Measurements from ENCODE around the gene PALB2. TPM values are rescaled to one million over a fixed set of nuclear protein-coding genes. Genes with fewer than 3 reads are reported as not detected.

The PALB2 gene
- total and polyA plus RNA-seq, 9 of the 15 experiments (the other 6 are each of a cell fraction or from before 2014, with no cell fraction given) = 7.0 to 25.8 (median 15.2) TPM

DNA sequence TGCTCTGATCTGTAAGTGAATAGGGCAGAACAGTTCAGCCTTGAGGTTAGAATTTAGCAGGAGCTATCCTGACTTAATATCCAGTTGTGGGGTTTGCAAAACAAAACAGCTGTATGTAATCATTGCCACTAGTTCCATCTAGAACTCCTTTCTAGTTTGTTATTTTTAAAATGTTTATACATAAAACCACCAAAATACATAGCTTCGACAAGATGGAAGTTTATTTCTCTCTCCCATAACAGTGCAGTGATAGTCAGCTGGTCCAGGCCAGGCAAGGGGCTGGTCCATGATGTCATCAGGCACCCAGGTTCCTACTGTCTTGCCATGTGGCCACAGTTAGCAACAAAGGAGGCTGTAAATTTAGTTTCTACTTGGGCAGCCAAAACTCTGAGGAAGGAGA is 27.1 kb upstream of the PALB2 start:
- intact Hi-C loops (cut with micrococcal nuclease) = no loop called here

GRCh38 chr16:23667355-23667659 is 26.2 kb upstream of the PALB2 start:
- peak; percentile 94 for ATAC-seq
- peak; percentile 76 to 90 (median 82) for DNase-seq (ENCODE audit: extremely low read depth in 1 of 4, low spot score in 3 of 4)
- Histone ChIP-seq H2AFZ (ENCODE audit: low read depth, low read length) (peak overlapping the region; percentile 22; the same call in 1 of the 2 replicates), H3K4me1 (replicated peaks in 1 of 2; ENCODE audit: control insufficient read depth in 2 of 2, insufficient read depth in 2 of 2, low read length in 2 of 2) (peaks cover 4 to 24% of the 10 kb centered on the region in 2 experiments; a peak in 3 of 5 replicates), H3K4me3 (no peak overlapping the region), H3K4me2 (ENCODE audit: insufficient read depth, low read length) (peak overlapping the region; percentile 57), H3K9ac (ENCODE audit: insufficient read depth in 1 of 2, low read depth in 2 of 2, low read length in 2 of 2) (peak overlapping the region; percentile 12 to 64; a peak in 1 of 4 replicates), H3K36me3 (ENCODE audit: control insufficient read depth, insufficient read depth, low read length) (peaks cover 94% of the 10 kb centered on the region), H3K9me1 (ENCODE audit: control insufficient read depth, insufficient read depth, low read length) (no peaks in the 10 kb centered on the region), H3K27me3 (ENCODE audit: control insufficient read depth in 2 of 2, insufficient read depth in 2 of 2, low read length in 2 of 2) (no peaks in the 10 kb centered on the region), H3K79me2 (ENCODE audit: control insufficient read depth, insufficient read depth, low read length) (no peaks in the 10 kb centered on the region), H3K9me3 (replicated peaks; ENCODE audit: control insufficient read depth, insufficient read depth, low read depth, low read length) (no peaks in the 10 kb centered on the region), H3K27ac (ENCODE audit: extremely low read depth, low read depth, low read length) (peak overlapping the region; percentile 53), H4K20me1 (replicated peaks; ENCODE audit: control insufficient read depth, insufficient read depth, low read length) (peaks cover 10% of the 10 kb centered on the region; the same call in 1 of the 2 replicates)
- peak; percentile 84 for FAIRE-seq
- in situ Hi-C loops (cut with MboI) (no loop called here), intact Hi-C loops (cut with micrococcal nuclease) (no loop called here)
- ChIA-PET POLR2A (interaction anchor here (1.0 to 4.0 kb wide), 5 partner anchors 11 to 109 kb away, joined by 3 to 66 read pairs (median 4); partner anchors contain the start of genes PLK1 and UBFD1), CTCF (ENCODE audit: low intra/inter-chr PET ratio) (no interaction called here)
- 12% methylated on average over 6 of the region's 6 CpGs for WGBS (ENCODE audit: insufficient coverage, low coverage, missing lambda C conversion rate)
- BruUV-seq (replicated peaks) = no TSS peak
- no peak for TF ChIP-seq CBX5 (IDR thresholded peaks at IDR 0.05; ENCODE audit: borderline replicate concordance, low read depth)
- TF ChIP-seq, protein P1, sequence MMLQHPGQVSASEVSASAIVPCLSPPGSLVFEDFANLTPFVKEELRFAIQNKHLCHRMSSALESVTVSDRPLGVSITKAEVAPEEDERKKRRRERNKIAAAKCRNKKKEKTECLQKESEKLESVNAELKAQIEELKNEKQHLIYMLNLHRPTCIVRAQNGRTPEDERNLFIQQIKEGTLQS (IDR thresholded peaks at IDR 0.05) = no peak
- TF ChIP-seq, protein P1 (CRISPR knock-in tag; conservative IDR thresholded peaks at IDR 0.05) = 0 out of 2 replicates have a peak, but pooled peaks have one; percentile 10
- no peak for TF ChIP-seq E4F1 (CRISPR knock-in tag; IDR thresholded peaks at IDR 0.05; ENCODE audit: borderline replicate concordance)
- peak; percentile 91 for TF ChIP-seq PML (IDR thresholded peaks at IDR 0.05; ENCODE audit: low read length)
- no peak for TF ChIP-seq ELK3 (CRISPR knock-in tag; IDR thresholded peaks at IDR 0.05)
- no peak for TF ChIP-seq YY1 (IDR thresholded peaks at IDR 0.05; ENCODE audit: borderline replicate concordance in 1 of 3, control insufficient read depth in 1 of 3, extremely low read depth in 1 of 3, insufficient read depth in 3 of 3, insufficient read length in 1 of 3, insufficient replicate concordance in 2 of 3, low read depth in 1 of 3, low read length in 2 of 3)
- TF ChIP-seq TRIM24 (IDR thresholded peaks at IDR 0.05) = peak; percentile 81 to 88
- TF ChIP-seq RBM17 (IDR thresholded peaks at IDR 0.05; ENCODE audit: borderline replicate concordance, low read depth, low read length) = no peak

More for the DNA sequence above, 27.1 kb upstream of the PALB2 start:
- H3K9ac ChIP-seq (ENCODE audit: insufficient read depth in 1 of 2, low read depth in 2 of 2, low read length in 2 of 2) = no peak overlapping the region
- POLR2A ChIA-PET = interaction anchor here (0.6 to 4.0 kb wide), 4 partner anchors 9 to 28 kb away, joined by 3 to 66 read pairs (median 4); partner anchors contain the start of gene PLK1
- no peaks in the 10 kb centered on the region for H3K79me2 ChIP-seq (ENCODE audit: control insufficient read depth, insufficient read depth, low read length)
- no peak overlapping the region for H2AFZ ChIP-seq (ENCODE audit: low read depth, low read length)
- DNase-seq (ENCODE audit: extremely low read depth in 1 of 4, low spot score in 3 of 4) = no peak
- no peak for FAIRE-seq
- peaks cover 4 to 24% of the 10 kb centered on the region in 2 experiments; a peak in 3 of 5 replicates for H3K4me1 ChIP-seq (replicated peaks in 1 of 2; ENCODE audit: control insufficient read depth in 2 of 2, insufficient read depth in 2 of 2, low read length in 2 of 2)
- no peak for TF ChIP-seq RHOXF2B (CRISPR knock-in tag; conservative IDR thresholded peaks at IDR 0.05)
- no peak for TF ChIP-seq CBFB (CRISPR knock-in tag; IDR thresholded peaks at IDR 0.05)
- TF ChIP-seq ESRRB (CRISPR knock-in tag; IDR thresholded peaks at IDR 0.05; ENCODE audit: borderline replicate concordance) = no peak
- no peak for TF ChIP-seq DIDO1 (tag; IDR thresholded peaks at IDR 0.05; ENCODE audit: low read depth)
- H4K20me1 ChIP-seq (replicated peaks; ENCODE audit: control insufficient read depth, insufficient read depth, low read length) = peaks cover 10% of the 10 kb centered on the region; the same call in 1 of the 2 replicates
- in situ Hi-C loops (cut with MboI) = no loop called here
- no peaks in the 10 kb centered on the region for H3K9me1 ChIP-seq (ENCODE audit: control insufficient read depth, insufficient read depth, low read length)
- H3K27me3 ChIP-seq (ENCODE audit: control insufficient read depth in 2 of 2, insufficient read depth in 2 of 2, low read length in 2 of 2) = no peaks in the 10 kb centered on the region
- H3K36me3 ChIP-seq (ENCODE audit: control insufficient read depth, insufficient read depth, low read length) = peaks cover 88% of the 10 kb centered on the region
- no peak for ATAC-seq
- BruUV-seq (replicated peaks) = no TSS peak
- H3K9me3 ChIP-seq (replicated peaks; ENCODE audit: control insufficient read depth, insufficient read depth, low read depth, low read length) = no peaks in the 10 kb centered on the region
- no peak overlapping the region for H3K4me2 ChIP-seq (ENCODE audit: insufficient read depth, low read length)
- H3K27ac ChIP-seq (ENCODE audit: extremely low read depth, low read depth, low read length) = no peak overlapping the region; the same call in 2 of the 3 replicates
- CTCF ChIA-PET (ENCODE audit: low intra/inter-chr PET ratio) = no interaction called here
- H3K4me3 ChIP-seq = no peak overlapping the region
- 69% methylated on average over 1 of the region's 1 CpG for WGBS (ENCODE audit: insufficient coverage, low coverage, missing lambda C conversion rate)

Measured in K562 (cell line).